HG02981 (cell line): ENCODE measurements around the gene LINGO3.

ENCODE experiments used
- ATAC-seq: cut with Tn5 transposase; IDR thresholded peaks from one replicate; pipeline ENCODE4 v1.9.1; 2021; ENCODE audit warnings: mild to moderate bottlenecking, moderate library complexity; ENCODE audit not compliant: unreplicated experiment

Gene LINGO3

GRCh38 chr19:2327773-2328400 is 19.9 kb upstream of the LINGO3 start:
- ATAC-seq, result no peak

DNA sequence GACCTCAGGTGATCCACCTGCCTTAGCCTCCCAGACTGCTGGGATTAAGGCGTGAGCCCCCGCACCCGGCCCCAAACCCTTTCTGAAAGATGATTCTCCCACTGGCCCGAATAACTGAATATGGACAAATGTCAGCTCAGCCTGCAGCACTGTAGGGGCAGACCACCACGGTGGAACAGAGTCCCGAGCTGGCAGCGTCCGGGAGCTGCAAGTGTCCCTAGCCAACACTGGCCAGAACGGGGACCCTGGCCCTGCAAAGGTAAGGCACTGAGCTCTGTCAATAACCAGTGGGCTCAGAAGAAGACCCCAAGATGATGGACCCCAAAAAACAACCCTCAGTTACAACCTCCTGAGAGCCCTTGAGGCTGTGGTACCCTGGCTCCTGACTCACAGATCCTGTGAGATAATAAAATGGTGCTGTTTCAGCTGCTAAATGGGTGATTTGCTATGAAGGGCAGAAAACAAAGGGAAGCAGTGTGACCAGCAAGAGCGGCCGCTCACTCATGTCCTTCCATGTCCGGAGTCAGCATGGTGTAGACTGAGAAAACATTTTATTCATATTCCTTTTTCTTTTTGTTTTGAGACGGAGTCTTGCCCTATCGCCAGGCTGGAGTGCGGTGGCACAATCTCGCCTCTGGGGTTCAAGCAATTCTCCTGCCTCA is 18.9 kb upstream of the LINGO3 start:
- ATAC-seq, result no peak

DNA sequence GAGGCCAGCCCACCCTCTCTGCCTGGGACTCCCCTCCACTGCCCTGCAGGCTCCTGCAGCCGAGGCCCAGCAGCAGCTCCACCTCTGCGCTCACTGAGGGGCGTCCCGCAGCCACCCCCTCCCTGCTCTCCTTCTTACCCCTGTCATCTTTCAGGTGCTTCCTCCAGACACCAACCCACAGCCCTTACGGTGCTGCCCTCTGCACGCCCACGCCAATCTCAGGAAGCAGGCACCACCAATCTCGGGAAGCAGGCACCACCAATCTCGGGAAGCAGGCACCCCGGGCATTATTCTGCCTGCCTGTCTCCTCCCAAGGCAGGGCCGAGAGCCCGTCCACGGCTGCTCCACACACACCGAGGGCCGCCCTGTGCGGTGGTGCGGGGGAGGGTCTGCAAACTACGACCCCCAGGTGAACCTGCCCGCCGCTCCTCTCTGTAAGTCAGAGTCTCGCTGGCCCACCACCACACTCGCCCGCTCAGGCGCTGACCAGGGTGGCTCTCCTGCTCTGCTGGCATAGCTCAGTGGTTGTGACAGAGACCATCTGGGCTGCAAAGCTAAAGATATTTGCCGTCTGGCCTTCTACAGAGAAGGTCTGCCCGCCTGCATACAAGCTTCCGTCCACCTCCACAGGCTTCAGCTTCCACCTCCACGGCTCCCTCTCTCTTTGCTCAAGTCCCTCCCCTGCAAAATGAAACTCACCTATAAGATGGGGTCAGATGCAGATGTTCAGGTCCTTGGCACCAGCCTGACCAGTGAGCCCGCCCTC is 17.5 kb upstream of the LINGO3 start:
- no peak for ATAC-seq

GRCh38 chr19:2324220-2324948 is 16.4 kb upstream of the LINGO3 start:
- ATAC-seq, result no peak

DNA sequence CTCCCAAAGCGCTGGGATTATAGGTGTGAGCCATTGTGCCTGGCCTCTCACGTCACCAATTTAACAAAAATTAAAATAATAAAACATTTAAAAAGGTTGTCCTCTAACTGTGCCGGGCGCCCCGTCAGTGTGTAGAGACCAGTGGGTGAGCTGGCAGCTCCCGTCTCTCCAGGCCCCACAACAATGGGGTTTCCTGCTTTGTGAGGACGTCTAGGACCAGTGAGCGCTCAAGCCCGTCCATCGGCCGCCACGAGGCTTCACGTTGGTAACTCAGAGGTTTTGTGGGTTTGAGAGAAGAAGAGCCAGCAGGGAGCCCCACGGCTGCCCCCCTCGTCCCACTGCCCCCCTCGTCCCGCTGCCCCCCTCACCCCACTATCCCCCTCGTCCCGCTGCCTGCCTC is 15.8 kb upstream of the LINGO3 start:
- no peak for ATAC-seq

DNA sequence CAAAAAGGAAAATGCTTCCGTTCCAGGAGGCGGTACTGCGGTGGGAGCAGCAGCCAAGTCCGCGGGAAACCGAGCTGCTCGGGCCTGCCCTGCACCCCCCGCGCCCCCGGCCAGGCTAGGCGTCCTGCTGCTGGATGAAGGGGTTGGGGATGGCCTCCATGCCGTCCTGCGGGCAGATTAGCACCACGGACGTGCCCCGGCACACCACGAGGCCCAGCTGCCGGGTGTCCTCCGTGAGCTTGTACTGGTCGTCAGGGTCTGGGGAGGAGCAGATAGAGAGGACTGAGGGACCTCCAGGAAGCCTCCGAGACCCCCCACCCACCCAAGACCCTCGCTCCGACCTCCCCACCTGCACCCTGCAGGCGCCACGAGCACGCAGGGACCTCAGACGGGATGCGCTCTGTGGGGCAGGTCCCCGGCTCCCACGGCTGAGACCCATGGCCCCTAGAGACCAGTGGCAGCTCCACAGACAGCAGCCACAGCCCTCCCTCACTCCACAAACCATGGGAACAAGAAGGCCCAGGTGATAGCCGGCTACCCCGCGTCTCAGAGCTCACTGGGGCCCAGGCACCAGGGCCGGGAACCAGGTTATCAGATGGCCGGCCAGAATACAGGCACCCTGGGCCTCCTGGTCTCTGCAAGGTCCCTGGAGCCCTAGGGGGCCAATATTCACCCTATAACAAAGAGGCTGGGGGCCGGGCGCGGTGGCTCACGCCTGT is 13.8 kb upstream of the LINGO3 start:
- no peak for ATAC-seq

DNA sequence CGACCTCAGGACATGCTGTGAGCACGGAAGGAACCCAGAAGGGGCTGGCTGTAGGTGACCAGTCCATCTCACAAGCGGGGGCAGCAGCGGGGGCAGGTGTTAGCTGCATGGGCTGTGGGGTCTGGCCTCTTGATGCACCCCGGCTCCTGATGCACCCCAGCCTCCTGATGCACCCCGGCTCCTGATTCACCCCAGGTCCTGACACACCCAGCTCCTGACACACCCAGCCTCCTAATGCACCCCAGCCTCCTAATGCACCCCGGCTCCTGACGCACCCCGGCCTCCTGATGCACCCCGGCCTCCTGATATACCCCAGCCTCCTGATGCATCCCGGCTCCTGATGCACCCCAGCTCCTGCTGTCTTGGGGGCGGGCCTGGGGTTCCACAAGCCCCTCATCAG is 13.0 kb upstream of the LINGO3 start:
- ATAC-seq, result no peak

DNA sequence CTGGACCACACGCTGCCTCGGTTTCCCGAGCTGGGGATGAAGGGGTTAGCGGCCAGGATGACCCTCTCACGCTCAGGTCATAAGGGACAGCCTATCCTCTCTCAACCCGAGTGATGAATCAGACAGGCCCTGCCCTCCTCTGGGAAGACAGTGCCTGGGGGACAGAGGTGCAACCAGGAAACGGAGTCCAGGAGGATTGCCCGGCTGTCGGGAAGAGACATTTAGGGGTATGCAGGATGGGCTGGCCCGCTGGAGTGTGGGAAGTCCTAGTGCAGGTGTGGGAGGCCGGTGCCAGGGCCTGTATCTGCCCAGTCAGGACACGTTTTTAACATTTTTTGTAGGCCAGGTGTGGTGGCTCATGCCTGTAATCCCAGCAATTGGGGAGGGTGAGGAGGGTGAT is 12.1 kb upstream of the LINGO3 start:
- no peak for ATAC-seq

DNA sequence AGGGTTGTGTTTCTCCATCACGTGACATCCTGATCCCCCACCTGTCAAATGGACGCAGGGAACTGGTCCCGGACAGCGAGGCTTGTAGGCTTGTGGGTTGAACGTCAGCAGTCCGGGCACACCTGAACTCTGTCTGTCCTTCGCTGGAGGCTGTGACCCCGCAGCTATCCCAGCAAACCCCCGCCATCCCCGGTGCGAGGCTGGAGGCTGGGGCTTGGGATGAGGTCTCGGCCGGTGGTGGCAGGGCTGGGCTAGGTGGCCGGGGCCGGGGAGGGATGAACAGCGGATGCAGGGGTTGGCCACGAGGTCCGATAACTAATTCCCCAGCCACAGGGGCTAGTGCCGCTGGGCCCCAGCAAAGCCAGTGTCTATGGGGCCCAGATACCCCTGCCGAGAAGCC is 11.6 kb upstream of the LINGO3 start:
- ATAC-seq, result no peak

- no peak for ATAC-seq
These were observed 11.0 kb upstream of the LINGO3 start for GRCh38 chr19:2318923-2319322.

- no peak for ATAC-seq
These were observed 9.8 kb upstream of the LINGO3 start for GRCh38 chr19:2317756-2318155.

DNA sequence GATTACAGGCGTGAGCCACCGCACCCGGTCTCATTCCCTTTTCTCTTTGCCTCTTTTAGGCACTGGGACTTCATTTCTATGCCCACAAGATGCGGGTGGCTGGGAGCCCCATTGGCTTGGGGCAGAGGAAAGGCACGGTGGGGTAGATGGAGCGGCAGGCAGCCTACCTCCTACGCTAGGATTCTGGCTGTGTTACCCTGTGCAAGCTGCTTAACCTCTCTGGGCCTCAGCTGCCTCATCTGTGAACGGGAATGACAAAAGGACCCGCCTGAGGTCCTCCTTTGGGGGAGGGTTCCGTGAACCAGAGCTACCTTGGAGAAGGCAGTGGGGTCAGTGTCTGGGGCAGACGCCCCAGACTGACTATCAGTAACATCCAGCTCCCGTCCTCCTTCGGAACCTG is 9.3 kb upstream of the LINGO3 start:
- ATAC-seq, result no peak

DNA sequence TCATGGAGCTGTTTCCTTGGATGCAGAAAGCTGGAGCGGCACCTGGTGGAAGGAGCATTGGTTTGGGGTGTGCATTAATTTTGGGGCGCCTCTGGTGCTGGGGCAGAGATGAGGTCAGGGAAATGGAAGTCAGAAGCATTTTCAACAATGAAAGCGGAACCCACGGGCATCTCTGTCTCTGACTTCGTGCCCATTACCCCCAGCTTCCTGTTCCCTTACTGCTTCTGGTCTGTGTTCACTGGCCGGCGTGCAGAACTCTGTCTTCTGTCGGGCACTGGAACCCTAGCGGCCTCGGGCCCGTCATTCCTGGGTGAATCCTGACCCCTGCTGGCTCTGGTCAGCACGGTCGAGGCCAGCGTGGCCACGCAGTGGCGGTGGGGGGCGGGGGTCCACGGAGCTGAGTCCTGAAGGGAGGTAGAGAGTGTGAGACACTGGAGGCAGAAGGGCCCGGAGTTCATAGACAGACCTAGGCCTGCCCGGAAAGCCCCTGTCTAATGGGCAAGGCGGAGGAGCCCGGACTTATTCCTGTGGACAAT is 7.9 kb upstream of the LINGO3 start:
- ATAC-seq, result no peak

DNA sequence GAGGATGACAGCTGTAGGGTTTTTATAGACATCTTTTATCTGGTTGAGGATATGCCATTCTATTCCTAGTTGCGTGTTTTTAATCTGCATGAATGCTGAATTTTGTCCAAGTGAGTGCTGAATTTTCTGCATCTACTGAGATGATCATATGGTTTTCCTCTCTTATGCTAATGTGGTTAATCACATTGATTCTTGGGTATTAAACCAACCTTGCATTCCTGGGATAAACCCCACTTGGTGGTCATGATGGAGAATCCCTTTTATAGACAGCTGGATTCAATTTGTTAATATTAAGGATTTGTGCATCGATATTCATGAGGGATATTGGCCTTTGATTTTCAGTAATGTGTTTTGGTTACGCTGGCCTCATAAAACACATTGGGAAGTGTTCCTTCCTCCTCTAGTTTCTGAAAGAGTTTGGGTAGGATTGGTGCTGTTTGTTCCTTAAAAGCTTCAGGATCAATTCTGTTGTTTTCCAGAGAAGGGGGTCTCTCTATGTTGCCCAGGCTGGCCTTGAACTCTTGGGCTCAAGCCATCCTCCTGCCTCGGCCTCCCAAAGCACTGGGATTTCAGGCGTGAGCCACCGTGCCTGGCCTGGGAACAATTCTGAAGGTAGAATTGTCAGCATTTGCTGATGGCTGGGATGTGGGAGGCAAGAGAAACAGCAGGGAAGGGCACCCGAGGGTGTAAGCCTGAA is 7.3 kb upstream of the LINGO3 start:
- no peak for ATAC-seq

DNA sequence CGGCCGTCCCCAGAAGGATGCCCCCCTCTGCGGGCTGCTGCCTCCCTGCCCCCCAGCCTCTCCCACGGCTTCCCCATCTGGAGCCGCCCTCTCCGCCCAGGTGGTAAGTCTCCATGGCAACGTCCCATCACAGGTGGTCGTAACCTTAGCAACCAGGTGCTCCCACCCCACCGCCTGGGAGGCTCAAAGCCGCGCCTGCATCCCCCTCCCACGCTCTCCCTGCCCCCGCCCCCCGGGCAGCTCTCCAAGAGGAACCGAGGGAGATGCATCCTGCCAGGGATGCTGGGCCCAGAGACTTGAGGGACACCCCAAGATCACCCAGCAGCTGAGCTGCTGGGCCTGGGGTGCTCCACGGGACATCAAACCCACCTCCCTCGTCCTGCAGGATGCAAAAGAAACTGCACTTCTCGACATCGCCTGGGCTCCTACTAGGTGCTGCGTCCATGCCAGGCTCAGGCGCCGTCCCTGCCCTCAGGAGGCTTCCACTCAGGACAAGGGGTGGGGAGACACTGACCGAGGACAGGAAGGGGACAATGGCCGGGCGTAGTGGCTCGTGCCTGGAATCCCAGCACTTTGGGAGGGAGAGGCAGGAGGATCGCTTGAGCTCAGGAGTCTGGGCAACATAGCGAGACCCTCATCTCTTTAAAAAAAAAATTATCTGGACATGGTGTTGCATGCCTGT is 5.0 kb upstream of the LINGO3 start:
- no peak for ATAC-seq

- ATAC-seq, result no peak
These were observed 3.1 kb upstream of the LINGO3 start for GRCh38 chr19:2311093-2311492.

DNA sequence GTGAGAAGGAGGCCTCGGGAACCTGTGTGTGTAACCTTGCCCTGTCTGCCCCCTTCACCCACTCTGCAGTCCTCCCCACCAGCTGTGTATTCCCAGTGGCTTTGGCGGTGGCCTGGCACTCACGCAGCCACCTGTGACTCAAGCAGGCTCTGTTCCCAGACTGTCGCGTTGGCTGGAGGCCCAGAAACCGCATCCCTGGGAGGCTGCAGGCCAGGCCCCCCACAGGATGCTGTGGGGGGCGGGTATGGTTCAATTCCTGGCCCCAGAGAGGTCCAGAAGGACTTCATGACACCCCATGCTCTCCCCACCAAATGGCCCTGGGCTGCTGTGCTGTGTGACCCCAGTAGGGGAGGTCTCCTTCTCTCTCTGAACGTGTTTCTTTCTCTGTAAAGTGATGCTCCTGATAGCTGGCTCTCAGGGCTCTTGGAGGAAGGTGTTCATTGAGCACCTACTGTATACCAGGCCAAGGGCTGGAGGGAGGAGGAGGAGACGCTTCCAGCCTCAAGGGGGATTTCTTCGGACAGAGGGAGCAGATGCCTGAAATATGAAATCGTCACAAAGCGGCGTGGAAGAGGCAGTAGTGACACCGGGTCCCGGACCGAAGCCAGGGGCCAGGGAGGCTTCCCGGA is 1.9 kb upstream of the LINGO3 start:
- no peak for ATAC-seq

GRCh38 chr19:2307518-2308012 is 389 bp downstream of the LINGO3 start:
- ATAC-seq, result no peak

GRCh38 chr19:2306971-2307370 is 983 bp downstream of the LINGO3 start:
- no peak for ATAC-seq
